HG02943 (cell line): Measurements from ENCODE around the gene TBCD.
"Not testable (repeated sequence)": the region's sequence is repeated elsewhere in the genome, so short reads cannot be mapped to it uniquely, and the experiment has no call there.

ENCODE experiments used
- ATAC-seq: cut with Tn5 transposase; IDR thresholded peaks from one replicate; pipeline ENCODE4 v1.9.1; 2021; ENCODE audit warnings: mild to moderate bottlenecking, low read depth, moderate library complexity; ENCODE audit not compliant: unreplicated experiment

Gene TBCD

GRCh38 chr17:82947051-82947991, 195.5 kb downstream of the TBCD start:
- no peak for ATAC-seq

- no peak for ATAC-seq
These were observed 196.2 kb downstream of the TBCD start for GRCh38 chr17:82948081-82948511.

- no peak for ATAC-seq
These were observed 197.1 kb downstream of the TBCD start for GRCh38 chr17:82948957-82949356.

DNA sequence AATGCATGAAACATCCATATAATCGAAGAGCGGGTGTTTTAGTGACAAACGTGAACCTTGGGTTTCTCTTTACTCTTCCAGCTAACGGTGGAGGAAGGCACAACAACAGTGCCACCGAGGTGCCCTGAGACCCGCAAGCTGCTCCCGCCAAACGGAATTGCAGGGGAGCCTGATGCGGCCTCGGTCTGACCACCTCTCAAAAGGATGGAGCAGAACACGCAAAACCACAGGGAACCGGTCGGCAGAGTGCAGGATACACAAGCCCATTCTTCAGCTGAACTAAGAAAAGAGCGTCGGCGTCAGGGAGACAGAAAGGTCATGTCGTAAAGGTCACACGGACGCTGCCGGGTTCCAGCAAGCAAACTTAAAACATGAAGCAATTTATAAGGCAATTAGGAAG, 197.5 kb downstream of the TBCD start:
- no peak for ATAC-seq

- no peak for ATAC-seq
These were observed 198.1 kb downstream of the TBCD start for GRCh38 chr17:82949984-82950383.

DNA sequence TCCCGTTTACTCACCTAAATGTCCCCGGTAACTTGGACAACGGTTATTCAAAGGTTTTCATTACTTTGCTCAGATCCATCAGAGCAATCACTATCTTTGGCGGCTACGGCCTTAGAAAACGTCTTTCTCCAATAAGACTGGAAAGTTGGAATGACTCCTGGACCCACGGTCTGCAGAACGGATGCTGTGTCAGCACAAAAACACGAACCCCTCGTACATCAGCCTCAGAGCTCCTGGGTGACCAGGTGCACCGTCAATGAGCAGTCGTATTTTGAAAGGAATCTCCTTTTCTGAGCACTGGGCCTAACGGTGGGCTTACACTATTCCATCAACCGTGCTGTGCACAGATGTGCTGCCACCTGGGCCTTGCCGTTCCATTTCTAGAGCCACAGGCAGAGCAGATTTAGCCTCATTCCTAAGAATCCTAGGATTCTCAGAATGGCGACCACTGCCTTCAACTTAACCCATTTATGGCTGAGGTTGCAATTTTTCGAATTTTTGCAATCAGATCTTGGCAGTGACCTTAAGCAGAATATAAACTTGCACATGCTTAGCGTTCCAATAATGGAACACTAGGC, 198.7 kb downstream of the TBCD start:
- no peak for ATAC-seq

GRCh38 chr17:82952019-82952418, 200.2 kb downstream of the TBCD start:
- no peak for ATAC-seq

- not testable (repeated sequence) for ATAC-seq
These were observed 203.2 kb downstream of the TBCD start for GRCh38 chr17:82955106-82955505.

GRCh38 chr17:82955627-82956026, 203.8 kb downstream of the TBCD start:
- ATAC-seq = not testable (repeated sequence)

DNA sequence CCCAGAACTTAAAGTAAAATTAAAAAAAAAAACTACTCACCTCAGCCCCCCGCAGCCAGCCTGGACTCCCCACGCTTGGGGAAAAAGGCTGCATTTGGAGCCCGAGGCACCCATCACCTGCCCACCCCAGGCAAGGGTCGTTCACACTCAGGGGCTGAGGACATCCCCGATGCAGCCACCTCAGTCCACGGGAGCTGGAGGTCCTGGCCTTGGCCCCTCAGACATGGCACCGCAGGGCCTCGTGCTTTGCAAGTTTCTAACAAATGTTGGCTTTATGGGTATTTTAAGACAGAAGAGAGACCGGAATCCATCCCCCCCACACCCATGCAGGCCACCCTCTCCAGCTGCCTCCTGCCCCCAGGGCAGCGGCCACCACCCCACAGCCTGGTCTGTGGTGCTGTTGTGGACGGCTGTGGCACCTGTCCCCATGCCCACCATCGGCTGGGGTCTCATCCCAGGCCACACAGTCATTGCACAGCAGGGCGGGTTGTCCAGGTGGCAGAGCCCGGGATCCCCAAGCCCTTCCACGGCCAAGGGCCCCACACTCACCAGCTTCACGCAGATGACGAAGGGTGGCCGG, 204.4 kb downstream of the TBCD start:
- ATAC-seq = no peak

- no peak for ATAC-seq
These were observed 205.0 kb downstream of the TBCD start for GRCh38 chr17:82956726-82957468.

DNA sequence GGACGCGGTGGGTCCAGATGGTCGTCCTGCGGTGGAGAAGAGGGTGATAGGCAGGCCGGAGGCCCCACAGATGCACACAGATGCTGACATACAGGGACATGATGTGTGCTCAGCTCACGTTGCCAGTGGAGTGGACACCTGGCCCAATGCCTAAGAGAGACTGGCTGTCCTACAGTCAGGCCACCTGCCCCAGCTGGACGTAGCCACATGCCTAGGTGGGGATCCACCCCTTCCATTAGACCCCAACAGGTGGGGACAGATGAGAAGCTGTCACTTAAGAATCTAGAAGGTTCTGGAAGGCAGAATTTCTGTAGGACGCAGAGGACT, 205.6 kb downstream of the TBCD start:
- no peak for ATAC-seq

DNA sequence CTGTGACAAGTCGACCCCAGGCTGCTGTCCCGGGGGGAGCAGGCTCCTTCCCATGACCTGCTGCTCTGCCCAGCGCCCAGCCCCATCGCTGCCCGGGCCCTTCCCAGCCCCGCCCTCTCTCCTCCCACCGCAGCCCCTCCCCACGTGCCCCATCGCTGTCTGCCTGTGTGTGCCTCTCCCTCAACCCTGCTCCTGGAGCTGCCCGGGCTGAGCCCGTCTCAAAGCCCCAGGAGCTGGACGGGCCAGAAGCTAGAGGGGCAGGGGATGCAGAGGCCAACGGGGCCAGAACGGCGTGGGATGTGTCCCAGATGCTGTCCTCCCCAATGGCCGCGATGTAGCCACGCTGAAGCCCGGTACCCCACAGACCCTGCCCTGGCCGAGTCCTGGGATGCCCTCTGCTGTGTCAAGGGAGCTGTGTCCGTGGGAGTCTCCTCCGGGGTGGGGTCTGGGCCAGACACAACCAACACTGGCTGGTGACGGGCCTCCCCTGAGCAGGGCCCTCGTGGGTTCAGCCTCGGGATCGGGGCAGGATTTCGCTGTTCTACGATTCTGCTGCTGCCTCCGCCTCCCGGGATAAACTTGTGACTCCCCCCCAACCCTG, 206.2 kb downstream of the TBCD start:
- no peak for ATAC-seq

DNA sequence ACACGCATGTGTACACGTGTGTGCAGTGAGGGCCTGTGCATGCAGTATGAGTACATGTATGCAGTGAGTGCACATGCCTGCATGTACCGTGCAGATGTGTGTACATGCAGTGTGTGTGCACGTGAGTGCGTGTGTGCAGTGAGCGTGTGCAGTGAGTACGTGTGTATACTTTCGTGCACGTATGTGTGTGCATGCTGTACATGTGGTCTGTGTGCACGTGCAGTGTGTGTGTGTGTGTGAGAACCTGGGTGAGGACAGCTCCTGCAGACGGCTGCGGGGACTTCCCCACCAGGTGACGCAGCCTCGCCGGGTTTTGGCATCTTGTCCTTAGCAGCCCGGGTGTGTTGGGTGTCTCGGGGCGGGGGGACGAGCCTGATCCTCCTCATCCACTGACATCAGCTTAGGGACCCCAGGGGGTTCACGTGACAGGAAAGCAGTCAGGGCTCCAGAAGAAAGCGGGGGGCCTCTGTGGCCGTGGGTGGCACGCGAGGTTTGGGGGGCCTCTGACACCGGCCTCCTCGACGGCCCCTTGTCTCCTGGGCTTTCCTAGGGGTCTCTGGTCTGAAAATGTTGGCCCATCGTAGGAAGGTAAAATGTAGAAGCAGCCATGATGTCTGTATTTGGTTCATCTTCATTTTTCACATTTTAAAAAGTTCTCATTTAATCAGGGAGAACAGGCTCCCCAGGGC, 207.5 kb downstream of the TBCD start:
- no peak for ATAC-seq

GRCh38 chr17:82959990-82960418, 208.1 kb downstream of the TBCD start:
- no peak for ATAC-seq

GRCh38 chr17:82960419-82961271, 208.8 kb downstream of the TBCD start:
- no peak for ATAC-seq

- ATAC-seq = no peak
These were observed 209.7 kb downstream of the TBCD start for GRCh38 chr17:82961366-82962162.

- no peak for ATAC-seq
These were observed 210.4 kb downstream of the TBCD start for GRCh38 chr17:82962163-82962720.
